Activated naive CD8-positive, alpha-beta T cell treated with anti-CD3 and anti-CD28 coated beads for 36 hours (primary cell): ENCODE measurements around the gene STK33. TPM values are rescaled to one million over a fixed set of nuclear protein-coding genes. Genes with fewer than 3 reads are reported as not detected.

ENCODE experiments used
- DNase-seq: peaks from one replicate; pipeline ENCODE4 v3.0.0; 2021
- H3K27ac Mint-ChIP-seq: one replicate; pipeline ENCODE4 v1.8.0; 2022; ENCODE audit warnings: mild to moderate bottlenecking, moderate library complexity, mixed read lengths
- H3K27me3 Mint-ChIP-seq: one replicate; pipeline ENCODE4 v1.8.0; 2022; ENCODE audit warnings: mild to moderate bottlenecking, mixed read lengths
- H3K36me3 Mint-ChIP-seq: one replicate; pipeline ENCODE4 v1.8.0; 2021; ENCODE audit warnings: mild to moderate bottlenecking, mixed read lengths
- H3K4me1 Mint-ChIP-seq: one replicate; pipeline ENCODE4 v1.8.0; 2021; ENCODE audit warnings: mixed read lengths
- H3K4me3 Mint-ChIP-seq: one replicate; pipeline ENCODE4 v1.8.0; 2022; ENCODE audit warnings: mild to moderate bottlenecking, moderate library complexity, mixed read lengths
- H3K9me3 Mint-ChIP-seq: one replicate; pipeline ENCODE4 v1.8.0; 2022; ENCODE audit warnings: mixed read lengths
- total RNA-seq, 2 experiments: library from RNA; stranded (reverse); gene quantifications; one replicate each; pipeline ENCODE4 v1.2.3, GENCODE V29; 2021

STK33 gene
- 1 to 10 TPM; 3.8 to 5.2 TPM for total RNA-seq

- Mint-ChIP-seq H3K4me1 (peaks cover 6% of the 10 kb centered on the region), H3K27me3 (peaks cover 59% of the 10 kb centered on the region), H3K27ac (no peak within 1 kb of the TSS), H3K9me3 (no peaks in the 10 kb centered on the region), H3K4me3 (peak within 1 kb of the TSS; percentile 80), H3K36me3 (no peaks in the 10 kb centered on the region)
- peak; percentile 78 for DNase-seq
Measured at GRCh38 chr11:8593935-8594909, at the start of gene STK33. Gene STK33, minus strand, starts transcription at chr11:8594228. Its CDS starts 119,323 bp downstream, at chr11:8474905.

- Mint-ChIP-seq H3K4me3 (no peak overlapping the region), H3K27me3 (no peaks in the 10 kb centered on the region), H3K9me3 (no peaks in the 10 kb centered on the region), H3K4me1 (peaks cover 11% of the 10 kb centered on the region), H3K36me3 (peaks cover 43% of the 10 kb centered on the region), H3K27ac (no peak overlapping the region)
- no peak for DNase-seq
Measured at GRCh38 chr11:8642196-8642841, 48.3 kb upstream of the STK33 start.

GRCh38 chr11:8641332-8641731 is 47.3 kb upstream of the STK33 start:
- H3K4me3 Mint-ChIP-seq: no peak overlapping the region
- H3K4me1 Mint-ChIP-seq: peaks cover 11% of the 10 kb centered on the region
- no peaks in the 10 kb centered on the region for H3K27me3 Mint-ChIP-seq
- peak; percentile 3 for DNase-seq
- H3K36me3 Mint-ChIP-seq: peaks cover 45% of the 10 kb centered on the region
- peaks cover 6% of the 10 kb centered on the region for H3K9me3 Mint-ChIP-seq
- peak overlapping the region; percentile 50 for H3K27ac Mint-ChIP-seq

- Mint-ChIP-seq H3K36me3 (peaks cover 52% of the 10 kb centered on the region), H3K27me3 (no peaks in the 10 kb centered on the region), H3K4me1 (peaks cover 11% of the 10 kb centered on the region), H3K4me3 (no peak overlapping the region), H3K27ac (no peak overlapping the region), H3K9me3 (peaks cover 6% of the 10 kb centered on the region)
- DNase-seq: no peak
Measured at GRCh38 chr11:8640267-8640906, 46.4 kb upstream of the STK33 start.

GRCh38 chr11:8639655-8640054 is 45.6 kb upstream of the STK33 start:
- DNase-seq: no peak
- Mint-ChIP-seq H3K27ac (no peak overlapping the region), H3K36me3 (peaks cover 52% of the 10 kb centered on the region), H3K27me3 (no peaks in the 10 kb centered on the region), H3K9me3 (peaks cover 6% of the 10 kb centered on the region), H3K4me3 (no peak overlapping the region), H3K4me1 (peaks cover 11% of the 10 kb centered on the region)

- Mint-ChIP-seq H3K4me3 (no peak overlapping the region), H3K4me1 (peaks cover 11% of the 10 kb centered on the region), H3K27me3 (no peaks in the 10 kb centered on the region), H3K9me3 (peaks cover 6% of the 10 kb centered on the region), H3K36me3 (peaks cover 52% of the 10 kb centered on the region), H3K27ac (no peak overlapping the region)
- no peak for DNase-seq
Measured at GRCh38 chr11:8638300-8638699, 44.3 kb upstream of the STK33 start.

- H3K4me3 Mint-ChIP-seq: no peak overlapping the region
- no peaks in the 10 kb centered on the region for H3K27me3 Mint-ChIP-seq
- peaks cover 1% of the 10 kb centered on the region for H3K4me1 Mint-ChIP-seq
- no peak overlapping the region for H3K27ac Mint-ChIP-seq
- H3K9me3 Mint-ChIP-seq: peaks cover 6% of the 10 kb centered on the region
- DNase-seq: no peak
- H3K36me3 Mint-ChIP-seq: peaks cover 46% of the 10 kb centered on the region
Measured at GRCh38 chr11:8636127-8636526, 42.1 kb upstream of the STK33 start.

- peaks cover 6% of the 10 kb centered on the region for H3K9me3 Mint-ChIP-seq
- no peaks in the 10 kb centered on the region for H3K4me1 Mint-ChIP-seq
- no peak overlapping the region for H3K4me3 Mint-ChIP-seq
- H3K27me3 Mint-ChIP-seq: no peaks in the 10 kb centered on the region
- H3K36me3 Mint-ChIP-seq: peaks cover 42% of the 10 kb centered on the region
- no peak for DNase-seq
- H3K27ac Mint-ChIP-seq: no peak overlapping the region
Measured at GRCh38 chr11:8634498-8634897, 40.5 kb upstream of the STK33 start.

GRCh38 chr11:8631395-8632118 is 37.5 kb upstream of the STK33 start:
- Mint-ChIP-seq H3K4me1 (no peaks in the 10 kb centered on the region), H3K27ac (no peak overlapping the region), H3K36me3 (peaks cover 22% of the 10 kb centered on the region), H3K9me3 (peaks cover under 1% of the 10 kb centered on the region), H3K27me3 (no peaks in the 10 kb centered on the region), H3K4me3 (no peak overlapping the region)
- no peak for DNase-seq

- Mint-ChIP-seq H3K4me3 (no peak overlapping the region), H3K4me1 (no peaks in the 10 kb centered on the region), H3K36me3 (peaks cover 12% of the 10 kb centered on the region), H3K27ac (no peak overlapping the region), H3K27me3 (no peaks in the 10 kb centered on the region), H3K9me3 (no peaks in the 10 kb centered on the region)
- no peak for DNase-seq
Measured at GRCh38 chr11:8624698-8625097, 30.7 kb upstream of the STK33 start.

- Mint-ChIP-seq H3K4me3 (no peak overlapping the region), H3K4me1 (no peaks in the 10 kb centered on the region), H3K27ac (no peak overlapping the region), H3K36me3 (peaks cover 20% of the 10 kb centered on the region), H3K9me3 (no peaks in the 10 kb centered on the region), H3K27me3 (no peaks in the 10 kb centered on the region)
- DNase-seq: no peak
Measured at GRCh38 chr11:8621147-8621546, 27.1 kb upstream of the STK33 start.

GRCh38 chr11:8617063-8617462 is 23.0 kb upstream of the STK33 start:
- no peak for DNase-seq
- no peaks in the 10 kb centered on the region for H3K9me3 Mint-ChIP-seq
- H3K4me1 Mint-ChIP-seq: peaks cover 5% of the 10 kb centered on the region
- no peaks in the 10 kb centered on the region for H3K27me3 Mint-ChIP-seq
- H3K36me3 Mint-ChIP-seq: peaks cover 12% of the 10 kb centered on the region
- H3K27ac Mint-ChIP-seq: no peak overlapping the region
- no peak overlapping the region for H3K4me3 Mint-ChIP-seq

GRCh38 chr11:8615291-8616032 is 21.4 kb upstream of the STK33 start:
- no peak overlapping the region for H3K27ac Mint-ChIP-seq

GRCh38 chr11:8614497-8614896 is 20.5 kb upstream of the STK33 start:
- H3K4me1 Mint-ChIP-seq: peaks cover 13% of the 10 kb centered on the region
- no peak overlapping the region for H3K27ac Mint-ChIP-seq
- H3K4me3 Mint-ChIP-seq: no peak overlapping the region
- no peak for DNase-seq
- no peaks in the 10 kb centered on the region for H3K9me3 Mint-ChIP-seq
- H3K27me3 Mint-ChIP-seq: no peaks in the 10 kb centered on the region
- H3K36me3 Mint-ChIP-seq: peaks cover 17% of the 10 kb centered on the region

More at GRCh38 chr11:8615291-8616032, 21.4 kb upstream of the STK33 start:
- Mint-ChIP-seq H3K4me3 (no peak overlapping the region), H3K9me3 (no peaks in the 10 kb centered on the region), H3K27me3 (no peaks in the 10 kb centered on the region), H3K4me1 (peaks cover 10% of the 10 kb centered on the region), H3K36me3 (peaks cover 17% of the 10 kb centered on the region)
- no peak for DNase-seq
